Osteoblast (primary cell): ENCODE measurements around the gene LCN2. TPM values are rescaled to one million over a fixed set of nuclear protein-coding genes. Genes with fewer than 3 reads are reported as not detected.
A peak's percentile ranks its signal among the peaks of the same experiment; 100 is the strongest.

Experiments
- DNase-seq: peaks from one replicate; pipeline ENCODE4 v3.0.0; 2011; ENCODE audit warnings: low spot score, mixed read lengths; ENCODE audit not compliant: insufficient read length; ENCODE audit errors: missing footprints
- H2AFZ ChIP-seq: 2 replicates; pipeline ENCODE4 v1.6.0; 2011; ENCODE audit warnings: mild to moderate bottlenecking, low read length
- H3K27ac ChIP-seq: 2 replicates; pipeline ENCODE4 v1.5.1; 2011; ENCODE audit warnings: mild to moderate bottlenecking, low read depth, low read length, moderate library complexity
- H3K27me3 ChIP-seq: 2 replicates; pipeline ENCODE4 v1.6.0; 2012; ENCODE audit warnings: mild to moderate bottlenecking, control low read depth, inconsistent platforms, low read length, moderate library complexity; ENCODE audit not compliant: insufficient read depth
- H3K36me3 ChIP-seq: 2 replicates; pipeline ENCODE4 v1.5.1; 2011; ENCODE audit warnings: mild to moderate bottlenecking, low read length, control low read depth, moderate library complexity; ENCODE audit not compliant: insufficient read depth
- H3K4me1 ChIP-seq: 2 replicates; pipeline ENCODE4 v1.5.1; 2011; ENCODE audit warnings: mild to moderate bottlenecking, low read length, control low read depth, moderate library complexity; ENCODE audit not compliant: insufficient read depth
- H3K4me2 ChIP-seq: 2 replicates; pipeline ENCODE4 v1.6.0; 2011; ENCODE audit warnings: mild to moderate bottlenecking, low read length; ENCODE audit not compliant: insufficient read depth
- H3K4me3 ChIP-seq: fragments of 200-600 bp; sonication (generic); 3 replicates; pipeline ENCODE4 v1.5.1; 2012; ENCODE audit warnings: mild to moderate bottlenecking, low read length, inconsistent platforms; ENCODE audit not compliant: insufficient read depth
- H3K79me2 ChIP-seq: 2 replicates; pipeline ENCODE4 v1.6.0; 2012; ENCODE audit warnings: mild to moderate bottlenecking, low read length, control low read depth, inconsistent platforms; ENCODE audit not compliant: insufficient read depth
- H3K9me3 ChIP-seq: 2 replicates; pipeline ENCODE4 v1.5.1; 2011; ENCODE audit warnings: low read depth, low read length, control low read depth
- H4K20me1 ChIP-seq: 2 replicates; pipeline ENCODE4 v1.6.0; 2012; ENCODE audit warnings: mild to moderate bottlenecking, low read length, control low read depth; ENCODE audit not compliant: insufficient read depth
- CTCF ChIP-seq: IDR thresholded peaks from 2 replicates; pipeline ENCODE4 v1.5.1; 2011; ENCODE audit warnings: mild to moderate bottlenecking, low read depth, low read length, moderate library complexity; ENCODE audit errors: extremely low read depth
- total RNA-seq: library from RNA; depleted of rRNA; stranded (reverse); fragments of >200 nt; gene quantifications from 2 replicates; pipeline ENCODE4 v1.2.3, GENCODE V29; 2012

The LCN2 gene
- total RNA-seq, 1 donor, result not detected

GRCh38 chr9:128191406-128192046 is 42.3 kb downstream of the LCN2 start, which contains the start of gene CIZ1:
TSS of gene CIZ1 (minus strand) at chr9:128191572. CDS start at chr9:128190857, 715 bp downstream.
- Histone ChIP-seq H3K27ac (peak within 1 kb of the TSS; percentile 56), H3K36me3 (peaks cover 26% of the 10 kb centered on the region), H3K27me3 (no peaks in the 10 kb centered on the region), H3K79me2 (peaks cover 32% of the 10 kb centered on the region), H3K9me3 (no peaks in the 10 kb centered on the region), H3K4me2 (peak within 1 kb of the TSS; percentile 85), H3K4me3 (peak within 1 kb of the TSS; percentile 93), H3K4me1 (peaks cover 9% of the 10 kb centered on the region), H4K20me1 (peaks cover 3% of the 10 kb centered on the region), H2AFZ (peak within 1 kb of the TSS; percentile 84)
- peak; percentile 100 for DNase-seq
- peak; percentile 52 for TF ChIP-seq CTCF

GRCh38 chr9:128192601-128193371 is 43.5 kb downstream of the LCN2 start:
- H2AFZ ChIP-seq, result peak overlapping the region; percentile 84
- H3K27me3 ChIP-seq, result no peaks in the 10 kb centered on the region
- H3K36me3 ChIP-seq, result peaks cover 20% of the 10 kb centered on the region
- H3K79me2 ChIP-seq, result peaks cover 26% of the 10 kb centered on the region
- no peaks in the 10 kb centered on the region for H3K9me3 ChIP-seq
- peak overlapping the region; percentile 66 for H3K4me3 ChIP-seq
- DNase-seq, result peak; percentile 97
- peak overlapping the region; percentile 85 for H3K4me2 ChIP-seq
- peak overlapping the region; percentile 51 for H3K27ac ChIP-seq
- peak; percentile 38 for TF ChIP-seq CTCF
- peaks cover 9% of the 10 kb centered on the region for H3K4me1 ChIP-seq
- H4K20me1 ChIP-seq, result peaks cover 3% of the 10 kb centered on the region

- no peak overlapping the region for H3K4me3 ChIP-seq
- peak overlapping the region; percentile 85 for H3K4me2 ChIP-seq
- H3K27me3 ChIP-seq, result no peaks in the 10 kb centered on the region
- H3K4me1 ChIP-seq, result peaks cover 9% of the 10 kb centered on the region
- DNase-seq, result peak; percentile 57
- peaks cover 21% of the 10 kb centered on the region for H3K79me2 ChIP-seq
- peaks cover 13% of the 10 kb centered on the region for H3K36me3 ChIP-seq
- TF ChIP-seq CTCF, result no peak
- peak overlapping the region; percentile 84 for H2AFZ ChIP-seq
- H4K20me1 ChIP-seq, result no peaks in the 10 kb centered on the region
- H3K9me3 ChIP-seq, result no peaks in the 10 kb centered on the region
- peak overlapping the region; percentile 51 for H3K27ac ChIP-seq
These were observed 44.3 kb downstream of the LCN2 start for GRCh38 chr9:128193469-128194096.
